Measurements from ENCODE around the gene SLC22A13.

DNA sequence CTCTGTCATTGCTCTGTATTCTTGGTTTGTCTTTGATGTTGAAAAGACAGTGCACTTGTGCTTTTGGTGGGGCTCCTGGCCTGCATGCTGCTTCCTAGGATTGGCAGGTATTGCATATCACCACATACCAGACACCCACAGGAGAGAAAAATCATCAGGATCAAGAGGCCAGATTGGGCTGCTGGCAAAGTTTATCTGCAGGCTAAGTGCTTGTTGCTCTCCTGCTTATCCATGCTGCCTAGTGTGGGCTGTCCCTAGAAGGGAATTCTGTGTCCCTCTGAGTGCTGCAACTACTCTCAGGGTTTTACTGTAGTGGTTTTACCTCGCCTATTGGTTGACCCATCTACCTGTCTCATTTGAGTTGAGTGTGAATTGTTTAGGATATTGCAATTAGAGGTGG lies 833 bp upstream of the SLC22A13 start:
- TF ChIP-seq, protein P1, sequence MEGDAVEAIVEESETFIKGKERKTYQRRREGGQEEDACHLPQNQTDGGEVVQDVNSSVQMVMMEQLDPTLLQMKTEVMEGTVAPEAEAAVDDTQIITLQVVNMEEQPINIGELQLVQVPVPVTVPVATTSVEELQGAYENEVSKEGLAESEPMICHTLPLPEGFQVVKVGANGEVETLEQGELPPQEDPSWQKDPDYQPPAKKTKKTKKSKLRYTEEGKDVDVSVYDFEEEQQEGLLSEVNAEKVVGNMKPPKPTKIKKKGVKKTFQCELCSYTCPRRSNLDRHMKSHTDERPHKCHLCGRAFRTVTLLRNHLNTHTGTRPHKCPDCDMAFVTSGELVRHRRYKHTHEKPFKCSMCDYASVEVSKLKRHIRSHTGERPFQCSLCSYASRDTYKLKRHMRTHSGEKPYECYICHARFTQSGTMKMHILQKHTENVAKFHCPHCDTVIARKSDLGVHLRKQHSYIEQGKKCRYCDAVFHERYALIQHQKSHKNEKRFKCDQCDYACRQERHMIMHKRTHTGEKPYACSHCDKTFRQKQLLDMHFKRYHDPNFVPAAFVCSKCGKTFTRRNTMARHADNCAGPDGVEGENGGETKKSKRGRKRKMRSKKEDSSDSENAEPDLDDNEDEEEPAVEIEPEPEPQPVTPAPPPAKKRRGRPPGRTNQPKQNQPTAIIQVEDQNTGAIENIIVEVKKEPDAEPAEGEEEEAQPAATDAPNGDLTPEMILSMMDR (IDR thresholded peaks at IDR 0.05; ENCODE audit: low read depth, low read length) = no peak
- no peak for TF ChIP-seq EZH2phosphoT487 (IDR thresholded peaks at IDR 0.05; ENCODE audit: low read depth)

Data from OCI-LY3 (cell line).